Peyer's patch (tissue), 4 donors: ENCODE data around the gene SHISA9. TPM values are rescaled to one million over a fixed set of nuclear protein-coding genes. Genes with fewer than 3 reads are reported as not detected.

ENCODE experiments used
- DNase-seq, 3 donors: peaks; one replicate each; pipeline ENCODE4 v3.0.0-alpha.2; 2017 to 2019
- H3K27ac ChIP-seq, 4 donors: fragments of 200-600 bp; sonication (generic); one replicate each; pipeline ENCODE4 v1.5.1; 2016 to 2019
- H3K27me3 ChIP-seq, 2 donors: fragments of 200-600 bp; sonication (generic); one replicate each; pipeline ENCODE4 v1.5.1; 2019
- H3K36me3 ChIP-seq, 3 donors: fragments of 200-600 bp; sonication (generic); one replicate each; pipeline ENCODE4 v1.5.1; 2016 to 2019
- H3K4me1 ChIP-seq, 4 donors: fragments of 200-600 bp; sonication (generic); one replicate each; pipeline ENCODE4 v1.5.1; 2016 to 2019
- H3K4me3 ChIP-seq, 4 donors: fragments of 200-600 bp; sonication (generic); 1 replicate in 3 of 4; 2 replicates in 1 of 4; pipeline ENCODE4 v1.5.1; 2016 to 2019; ENCODE audit warnings: mild to moderate bottlenecking in 1 of 4
- H3K9me3 ChIP-seq, 4 donors: fragments of 200-600 bp; sonication (generic); one replicate each; pipeline ENCODE4 v1.5.1; 2016 to 2019; ENCODE audit warnings: mild to moderate bottlenecking in 1 of 4
- CTCF ChIP-seq, 6 experiments: fragments of 450-650 bp in 4 of 6; fragments of 200-600 bp in 2 of 6; sonication (generic) in 1 of 6; IDR thresholded peaks; one replicate each; pipeline ENCODE4 v1.5.1; 2017 to 2019; ENCODE audit warnings: antibody characterized with exemption in 6 of 6, mild to moderate bottlenecking in 3 of 6, moderate library complexity in 1 of 6
- POLR2A ChIP-seq, 2 donors: fragments of 450-650 bp; IDR thresholded peaks; one replicate each; pipeline ENCODE4 v1.5.1; 2017; ENCODE audit warnings: antibody characterized with exemption in 2 of 2, mild to moderate bottlenecking in 2 of 2, moderate library complexity in 2 of 2
- total RNA-seq, 4 donors: library from RNA; depleted of rRNA; stranded (reverse); fragments of >200 nt; gene quantifications; one replicate each; pipeline ENCODE4 v1.1.0, GENCODE V29; 2016

SHISA9 gene
- total RNA-seq, 4 donors from 2014 or later, result 0.66 TPM; not detected in 3

- Histone ChIP-seq H3K4me3 (no peak overlapping the region), H3K27me3 (no peaks in the 10 kb centered on the region), H3K4me1 (no peaks in the 10 kb centered on the region), H3K27ac (no peak overlapping the region), H3K36me3 (no peaks in the 10 kb centered on the region), H3K9me3 (no peaks in the 10 kb centered on the region)
- no peak for TF ChIP-seq CTCF (IDR thresholded peaks at IDR 0.05)
- no peak for TF ChIP-seq POLR2A (IDR thresholded peaks at IDR 0.05)
- DNase-seq, result no peak
These were observed 160.3 kb downstream of the SHISA9 start for GRCh38 chr16:13061691-13062090.

GRCh38 chr16:13062219-13062618, 160.8 kb downstream of the SHISA9 start:
- TF ChIP-seq POLR2A (IDR thresholded peaks at IDR 0.05) (no peak), CTCF (IDR thresholded peaks at IDR 0.05) (no peak)
- no peak for DNase-seq
- Histone ChIP-seq H3K36me3 (no peaks in the 10 kb centered on the region), H3K27ac (no peak overlapping the region), H3K4me3 (no peak overlapping the region), H3K9me3 (no peaks in the 10 kb centered on the region), H3K27me3 (no peaks in the 10 kb centered on the region), H3K4me1 (no peaks in the 10 kb centered on the region)

GRCh38 chr16:13063457-13063856, 162.1 kb downstream of the SHISA9 start:
- Histone ChIP-seq H3K27me3 (no peaks in the 10 kb centered on the region), H3K9me3 (peaks cover 0 to 8% (median 0%) of the 10 kb centered on the region in 4 donors), H3K4me1 (no peaks in the 10 kb centered on the region), H3K36me3 (no peaks in the 10 kb centered on the region), H3K27ac (no peak overlapping the region), H3K4me3 (no peak overlapping the region)
- TF ChIP-seq CTCF (IDR thresholded peaks at IDR 0.05) (no peak), POLR2A (IDR thresholded peaks at IDR 0.05) (no peak)
- no peak for DNase-seq

- TF ChIP-seq CTCF (IDR thresholded peaks at IDR 0.05) (no peak), POLR2A (IDR thresholded peaks at IDR 0.05) (no peak)
- Histone ChIP-seq H3K9me3 (peaks cover 0 to 8% (median 0%) of the 10 kb centered on the region in 4 donors), H3K4me1 (no peaks in the 10 kb centered on the region), H3K4me3 (no peak overlapping the region), H3K27me3 (no peaks in the 10 kb centered on the region), H3K36me3 (no peaks in the 10 kb centered on the region), H3K27ac (no peak overlapping the region)
- no peak for DNase-seq
These were observed 163.4 kb downstream of the SHISA9 start for GRCh38 chr16:13064821-13065220.

DNA sequence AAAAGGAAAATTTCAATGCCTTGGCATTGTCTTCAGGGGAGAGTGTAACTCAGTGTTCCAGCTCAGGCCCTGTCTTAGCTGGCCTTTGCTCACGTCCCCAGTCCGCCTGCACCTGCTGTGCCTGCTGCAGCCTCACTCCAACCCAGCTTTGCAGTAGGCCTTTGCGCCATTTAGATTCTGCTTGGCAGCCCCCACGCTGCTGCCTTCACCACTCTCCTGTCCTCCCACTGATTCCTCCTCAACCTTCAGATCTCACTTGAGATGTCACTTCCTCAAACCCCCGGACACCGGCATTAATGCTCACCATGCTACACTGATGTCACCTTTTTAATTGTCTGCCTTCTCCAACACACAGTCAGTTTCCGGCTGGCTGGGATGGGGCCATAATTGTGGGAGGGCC, 166.2 kb downstream of the SHISA9 start:
- no peak for TF ChIP-seq CTCF (IDR thresholded peaks at IDR 0.05)
- no peak for TF ChIP-seq POLR2A (IDR thresholded peaks at IDR 0.05)
- H3K4me1 ChIP-seq, result no peaks in the 10 kb centered on the region
- no peaks in the 10 kb centered on the region for H3K36me3 ChIP-seq
- peaks cover 0 to 8% (median 0%) of the 10 kb centered on the region in 4 donors for H3K9me3 ChIP-seq
- no peak overlapping the region for H3K4me3 ChIP-seq
- H3K27me3 ChIP-seq, result no peaks in the 10 kb centered on the region
- no peak overlapping the region for H3K27ac ChIP-seq
- no peak for DNase-seq
